Stimulated activated CD8-positive, alpha-beta memory T cell treated with anti-CD3 and anti-CD28 coated beads, Interleukin-12 subunit alpha, Interleukin-12 subunit beta, amount 100 ng/mL, for 4 hours (primary cell): ENCODE results near the gene PDXP.

Source experiments
- DNase-seq: peaks from one replicate; pipeline ENCODE4 v3.0.0-alpha.2; 2020; ENCODE audit warnings: low read depth

PDXP gene

DNA sequence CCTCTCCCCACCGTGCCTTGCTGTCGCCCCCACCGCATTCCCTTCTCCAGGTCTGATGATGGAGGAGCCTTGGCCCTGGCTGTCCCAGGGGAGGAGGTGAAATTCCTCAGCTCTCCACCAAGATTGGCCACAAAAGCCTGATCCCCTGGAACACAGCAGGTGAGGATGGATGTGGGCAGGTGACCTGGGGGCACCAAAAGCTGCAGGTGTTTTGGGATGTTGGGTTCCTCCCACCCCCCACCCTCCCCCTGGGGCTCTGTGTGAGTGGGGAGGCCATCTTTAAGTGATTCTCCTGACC is 39.0 kb downstream of the PDXP start:
- no peak for DNase-seq

DNA sequence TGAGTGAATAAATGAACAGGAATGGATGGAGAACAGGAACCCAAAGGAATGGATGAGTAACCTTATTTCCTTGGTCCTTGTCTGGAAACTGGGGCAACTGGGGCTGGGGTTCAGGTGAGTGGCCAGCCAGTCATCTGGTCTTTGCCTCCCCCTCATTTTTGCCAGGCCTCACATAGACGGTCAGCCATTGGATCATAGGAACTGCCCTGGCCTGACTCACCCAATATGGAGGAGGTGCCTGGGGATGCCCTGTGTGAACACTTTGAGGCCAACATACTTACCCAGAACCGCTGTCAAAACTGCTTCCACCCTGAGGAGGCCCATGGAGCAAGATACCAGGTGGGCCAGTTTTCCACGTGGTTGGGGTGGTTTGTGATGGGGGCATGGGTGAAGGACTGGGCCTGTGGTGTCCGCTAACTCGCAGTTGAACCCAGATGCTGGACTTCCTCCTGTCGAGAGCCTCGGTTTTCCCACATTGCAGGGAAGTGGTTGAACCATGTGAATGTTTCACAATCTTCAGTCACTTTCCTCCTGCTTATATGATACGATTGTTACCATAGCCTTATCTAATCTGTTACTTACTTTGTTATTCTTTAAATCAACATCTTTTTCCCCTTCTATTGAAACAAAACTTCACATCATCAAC is 42.7 kb downstream of the PDXP start:
- no peak for DNase-seq

DNA sequence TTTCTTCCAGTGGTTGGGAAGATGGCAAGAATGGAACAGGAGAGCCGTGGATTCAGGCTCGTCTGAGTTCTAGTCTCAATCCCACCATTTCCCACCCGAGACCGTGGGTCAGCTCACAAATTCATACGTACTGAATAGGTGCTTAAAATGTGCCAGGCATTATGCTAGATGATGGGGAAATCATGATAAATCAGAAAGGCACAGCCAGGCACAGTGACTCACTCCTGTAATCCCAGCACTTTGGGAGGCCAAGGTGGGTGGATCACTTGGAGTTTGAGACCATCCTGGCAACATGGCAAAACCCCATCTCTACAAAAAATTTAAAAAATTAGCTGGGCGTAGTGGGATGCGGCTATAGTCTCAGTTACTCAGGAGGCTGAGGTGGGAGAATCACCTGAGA is 45.4 kb downstream of the PDXP start:
- DNase-seq: no peak

DNA sequence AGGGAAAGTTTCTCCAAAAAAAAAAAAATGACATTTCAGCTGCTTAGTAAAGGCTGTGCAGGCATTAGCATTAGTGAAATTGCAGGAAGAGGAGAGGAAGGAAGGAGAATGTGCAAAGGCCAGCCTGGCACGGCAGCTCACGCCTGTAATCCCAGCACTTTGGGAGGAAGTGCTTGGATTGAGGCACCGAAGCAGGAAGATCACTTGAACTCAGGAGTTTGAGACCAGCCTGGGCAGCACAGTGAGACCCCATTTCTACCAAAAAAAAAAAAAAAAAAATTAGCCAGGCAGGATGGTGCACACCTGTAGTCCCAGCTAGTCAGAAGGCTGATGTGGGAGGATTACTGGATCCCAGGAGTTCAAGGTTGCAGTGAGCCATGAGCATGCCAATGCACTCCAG is 46.1 kb downstream of the PDXP start:
- DNase-seq: no peak

DNA sequence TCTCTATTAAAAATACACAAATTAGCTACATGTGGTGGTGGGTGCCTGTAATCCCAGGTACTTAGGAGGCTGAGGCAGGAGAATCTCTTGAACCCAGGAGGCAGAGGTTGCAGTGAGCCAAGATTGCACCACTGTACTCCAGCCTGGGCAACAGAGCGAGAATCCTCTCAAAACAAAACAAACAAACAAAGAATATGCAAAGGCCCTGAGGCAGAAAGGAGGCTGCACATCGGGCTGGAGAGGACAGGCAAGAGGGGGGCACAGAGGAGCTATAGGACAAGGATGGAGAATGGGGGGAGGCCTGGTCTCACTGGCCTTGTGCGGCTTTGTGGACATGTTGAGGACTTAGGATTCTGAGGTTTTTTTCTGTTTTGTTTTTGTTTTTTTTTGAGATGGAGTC is 46.7 kb downstream of the PDXP start:
- DNase-seq: no peak

DNA sequence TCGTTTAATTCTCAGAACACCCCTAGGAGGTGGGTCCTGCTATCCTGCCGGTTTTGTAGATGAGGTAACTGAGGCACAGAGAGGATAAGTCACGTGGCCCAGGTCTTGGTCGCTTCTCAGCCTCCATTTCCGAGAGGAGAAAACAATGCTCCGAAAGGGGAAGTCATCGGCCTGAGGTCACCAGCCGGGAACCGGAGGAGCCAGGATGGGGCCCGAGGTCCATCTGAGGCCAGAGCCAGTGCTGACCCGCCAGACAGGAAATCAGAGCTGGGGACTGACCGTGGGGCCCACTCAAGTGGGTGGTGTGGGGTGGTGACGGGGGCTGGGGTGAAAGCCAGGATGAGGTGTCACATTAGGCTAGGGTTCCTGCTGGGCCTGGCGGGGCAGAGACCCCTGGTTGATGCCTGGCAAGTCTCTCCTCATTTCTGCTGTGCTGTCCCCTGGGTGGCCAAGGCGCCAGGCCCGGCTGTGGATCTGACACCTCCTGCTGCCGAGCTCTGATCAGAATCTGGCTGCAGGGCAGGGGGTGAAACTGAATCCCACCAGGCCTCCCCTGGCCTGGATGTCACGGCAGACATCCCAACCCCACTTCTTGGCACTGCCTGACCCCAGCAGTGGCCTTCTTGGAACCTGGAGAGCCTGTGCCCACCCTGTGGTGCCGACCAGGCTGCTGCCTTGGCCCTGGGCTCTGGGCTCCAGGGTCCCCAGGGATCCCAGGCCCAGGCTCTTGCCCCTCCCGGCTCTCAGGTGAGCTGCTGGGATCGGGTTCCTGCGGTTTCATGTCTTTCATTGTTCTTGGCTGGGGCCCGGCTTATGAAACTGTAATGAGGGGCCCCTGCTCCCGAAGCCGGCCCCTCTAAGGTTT is 50.3 kb downstream of the PDXP start:
- DNase-seq: no peak

DNA sequence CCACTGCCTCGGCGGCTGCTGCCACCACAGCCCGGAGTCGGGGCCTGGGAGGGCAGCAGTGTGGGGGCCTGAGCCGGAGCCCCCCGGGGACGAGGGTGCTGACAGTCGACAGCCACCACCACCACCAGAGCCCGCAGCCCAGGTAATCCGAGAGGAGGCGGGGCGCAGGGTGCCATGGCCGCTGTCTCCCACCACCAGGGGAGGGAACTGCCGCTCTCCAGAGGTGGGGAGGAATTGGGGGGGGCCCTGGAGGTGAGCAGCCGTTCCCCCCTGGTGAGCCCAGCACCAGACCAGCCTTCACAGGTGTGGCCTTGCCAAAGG is 50.9 kb downstream of the PDXP start:
- DNase-seq: no peak

DNA sequence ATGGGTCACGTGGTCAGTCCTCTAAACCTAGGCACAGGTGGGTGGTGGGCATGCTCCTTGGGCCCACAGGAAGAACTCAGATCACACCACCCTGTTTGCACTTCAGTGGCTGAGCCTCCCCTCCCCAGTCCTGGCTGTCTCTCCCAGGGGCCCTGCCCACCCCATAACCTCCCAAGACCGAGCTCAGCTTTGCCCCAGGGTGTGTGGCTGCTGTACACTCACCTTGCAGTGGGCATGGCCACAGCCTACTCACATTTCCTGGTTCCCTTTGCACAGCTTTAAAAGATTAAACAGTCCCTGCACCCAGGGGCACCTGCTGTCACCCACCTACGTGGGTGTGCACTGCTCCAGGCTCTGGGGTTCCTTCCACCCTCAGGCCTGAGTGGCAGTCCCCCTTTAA is 52.2 kb downstream of the PDXP start:
- DNase-seq: no peak

DNA sequence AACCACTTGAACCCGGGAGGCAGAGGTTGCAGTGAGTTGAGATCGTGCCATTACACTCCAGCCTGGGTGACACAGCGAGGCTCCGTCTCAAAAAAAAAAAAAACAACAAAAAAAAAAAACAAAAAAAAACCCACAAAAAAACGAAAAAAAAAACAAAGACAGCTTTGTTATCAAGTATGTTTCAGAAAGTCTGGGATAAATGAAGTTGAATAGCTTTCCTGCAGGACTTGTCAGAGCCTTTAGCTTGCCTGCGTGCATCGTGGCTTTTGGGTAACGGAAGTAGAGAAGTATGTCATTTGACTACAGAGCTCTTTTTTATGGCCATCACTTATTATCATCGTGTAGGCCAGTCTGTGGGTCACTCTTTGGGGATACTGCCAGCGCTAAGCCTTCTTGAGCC is 53.0 kb downstream of the PDXP start:
- no peak for DNase-seq

DNA sequence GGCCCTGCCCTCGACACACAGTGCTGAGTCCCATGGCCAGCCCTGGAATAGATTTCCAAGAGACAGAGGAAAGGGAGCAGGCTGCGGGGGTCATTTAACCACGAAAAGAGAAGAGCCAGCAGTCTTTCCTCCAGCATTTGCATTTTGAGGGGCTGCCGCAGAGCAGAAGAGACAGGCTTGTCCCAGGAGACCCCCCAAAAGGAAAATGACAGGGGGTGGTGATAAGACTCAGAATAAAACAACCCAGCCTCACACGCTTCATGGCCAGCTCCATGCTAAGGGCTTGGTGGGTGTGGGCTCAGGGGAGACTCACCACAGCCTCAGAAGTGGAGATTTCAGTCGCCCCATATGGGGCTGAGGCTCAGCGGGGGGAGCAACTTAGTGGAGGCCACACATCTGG is 55.2 kb downstream of the PDXP start:
- no peak for DNase-seq

DNA sequence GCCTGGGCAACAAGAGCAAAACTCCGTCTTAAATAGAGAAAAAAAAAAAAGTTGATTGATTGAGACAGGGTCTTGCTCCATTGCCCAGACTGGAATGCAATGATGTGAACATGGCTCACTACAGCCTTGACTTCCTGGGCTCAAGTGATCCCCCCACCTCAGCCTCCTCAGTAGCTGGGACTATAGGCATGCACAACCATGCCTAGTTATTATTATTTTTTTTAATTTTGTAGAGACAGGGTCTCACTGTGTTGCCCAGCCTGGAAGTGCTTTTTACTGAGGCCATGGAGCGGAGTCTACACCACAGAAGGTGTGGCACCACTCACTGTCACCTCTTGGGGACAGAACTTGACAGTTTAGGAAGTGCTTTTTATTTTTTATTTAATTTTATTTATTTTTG is 56.1 kb downstream of the PDXP start:
- DNase-seq: no peak

DNA sequence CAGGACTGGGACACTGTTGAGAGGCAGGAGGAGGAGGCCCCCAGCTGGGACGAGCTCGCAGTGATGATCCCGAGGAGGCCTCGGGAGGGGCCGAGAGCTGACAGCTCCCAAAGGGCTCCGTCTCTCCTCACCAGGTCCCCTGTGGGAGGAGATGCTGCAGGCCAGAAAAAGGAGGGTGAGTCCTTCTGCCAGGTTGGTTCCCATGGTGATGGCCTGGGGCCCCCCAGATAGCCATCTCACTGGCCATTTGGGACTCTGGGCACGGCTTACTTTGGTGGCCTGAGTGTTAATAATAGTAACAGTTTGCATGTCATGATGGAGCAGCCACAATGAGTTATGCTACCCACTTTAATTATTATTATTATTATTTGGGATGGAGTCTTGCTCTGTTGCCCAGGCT is 57.2 kb downstream of the PDXP start:
- DNase-seq: no peak
